Parathyroid adenoma (tissue), 2 donors: Measurements from ENCODE around the gene TVP23C.

ENCODE experiments used
- H2AFZ ChIP-seq: fragments of 300-600 bp; sonication (generic); one replicate; pipeline ENCODE4 v1.7.0; 2017; ENCODE audit warnings: antibody characterized with exemption, mild to moderate bottlenecking
- H3K27ac ChIP-seq: fragments of 300-600 bp; sonication (generic); one replicate; pipeline ENCODE4 v1.7.0; 2017
- H3K27me3 ChIP-seq: fragments of 300-600 bp; sonication (generic); one replicate; pipeline ENCODE4 v1.7.0; 2017; ENCODE audit warnings: low read length; ENCODE audit not compliant: control insufficient read depth, insufficient read depth
- H3K36me3 ChIP-seq: fragments of 300-600 bp; sonication (generic); one replicate; pipeline ENCODE4 v1.7.0; 2017; ENCODE audit warnings: low read length; ENCODE audit not compliant: control insufficient read depth, insufficient read depth
- H3K4me1 ChIP-seq: fragments of 300-600 bp; sonication (generic); one replicate; pipeline ENCODE4 v1.7.0; 2017; ENCODE audit warnings: control low read depth
- H3K4me2 ChIP-seq: fragments of 300-600 bp; sonication (generic); one replicate; pipeline ENCODE4 v1.7.0; 2017; ENCODE audit warnings: low read length
- H3K4me3 ChIP-seq: fragments of 300-600 bp; sonication (generic); one replicate; pipeline ENCODE4 v1.7.0; 2017; ENCODE audit warnings: low read depth, low read length
- H3K79me2 ChIP-seq: fragments of 300-600 bp; sonication (generic); one replicate; pipeline ENCODE4 v1.7.0; 2017; ENCODE audit warnings: control low read depth
- H3K9ac ChIP-seq: fragments of 300-600 bp; sonication (generic); one replicate; pipeline ENCODE4 v1.7.0; 2017; ENCODE audit warnings: mild to moderate bottlenecking
- H3K9me3 ChIP-seq: fragments of 300-600 bp; sonication (generic); one replicate; pipeline ENCODE4 v1.7.0; 2017; ENCODE audit warnings: low read length; ENCODE audit not compliant: control insufficient read depth
- CTCF ChIP-seq: fragments of 300-600 bp; sonication (generic); IDR thresholded peaks from one replicate; pipeline ENCODE4 v1.7.0; 2017; ENCODE audit warnings: antibody characterized with exemption, mild to moderate bottlenecking
- donor health status: primary hyperparathyroidism.

The TVP23C gene

GRCh38 chr17:15482476-15482875, 80.8 kb downstream of the TVP23C start:
- H3K27ac ChIP-seq: no peak overlapping the region
- no peaks in the 10 kb centered on the region for H3K36me3 ChIP-seq
- no peak overlapping the region for H2AFZ ChIP-seq
- H3K4me3 ChIP-seq: no peak overlapping the region
- no peak overlapping the region for H3K9ac ChIP-seq
- no peak for TF ChIP-seq CTCF
- no peaks in the 10 kb centered on the region for H3K79me2 ChIP-seq
- no peaks in the 10 kb centered on the region for H3K27me3 ChIP-seq
- H3K4me1 ChIP-seq: no peaks in the 10 kb centered on the region
- no peak overlapping the region for H3K4me2 ChIP-seq
- no peaks in the 10 kb centered on the region for H3K9me3 ChIP-seq

GRCh38 chr17:15481481-15481880, 81.8 kb downstream of the TVP23C start:
- H2AFZ ChIP-seq: no peak overlapping the region
- no peaks in the 10 kb centered on the region for H3K79me2 ChIP-seq
- H3K9me3 ChIP-seq: no peaks in the 10 kb centered on the region
- TF ChIP-seq CTCF: no peak
- H3K27ac ChIP-seq: no peak overlapping the region
- no peaks in the 10 kb centered on the region for H3K4me1 ChIP-seq
- no peak overlapping the region for H3K4me3 ChIP-seq
- H3K27me3 ChIP-seq: no peaks in the 10 kb centered on the region
- no peak overlapping the region for H3K9ac ChIP-seq
- H3K4me2 ChIP-seq: no peak overlapping the region
- H3K36me3 ChIP-seq: no peaks in the 10 kb centered on the region

GRCh38 chr17:15480204-15480603, 83.1 kb downstream of the TVP23C start:
- Histone ChIP-seq H3K4me3 (no peak overlapping the region), H3K36me3 (no peaks in the 10 kb centered on the region), H2AFZ (no peak overlapping the region), H3K27me3 (no peaks in the 10 kb centered on the region), H3K27ac (no peak overlapping the region), H3K79me2 (no peaks in the 10 kb centered on the region), H3K9me3 (no peaks in the 10 kb centered on the region), H3K4me1 (no peaks in the 10 kb centered on the region), H3K9ac (no peak overlapping the region), H3K4me2 (no peak overlapping the region)
- TF ChIP-seq CTCF: no peak

- Histone ChIP-seq H3K36me3 (no peaks in the 10 kb centered on the region), H3K4me1 (no peaks in the 10 kb centered on the region), H3K27me3 (no peaks in the 10 kb centered on the region), H3K9ac (no peak overlapping the region), H3K79me2 (no peaks in the 10 kb centered on the region), H3K27ac (no peak overlapping the region), H3K9me3 (no peaks in the 10 kb centered on the region), H3K4me3 (no peak overlapping the region), H3K4me2 (no peak overlapping the region), H2AFZ (no peak overlapping the region)
- no peak for TF ChIP-seq CTCF
These were observed 83.6 kb downstream of the TVP23C start for GRCh38 chr17:15479703-15480102.

GRCh38 chr17:15478845-15479244, 84.4 kb downstream of the TVP23C start:
- H3K79me2 ChIP-seq: no peaks in the 10 kb centered on the region
- no peak overlapping the region for H2AFZ ChIP-seq
- H3K4me2 ChIP-seq: no peak overlapping the region
- no peak overlapping the region for H3K27ac ChIP-seq
- H3K4me3 ChIP-seq: no peak overlapping the region
- H3K27me3 ChIP-seq: no peaks in the 10 kb centered on the region
- no peak for TF ChIP-seq CTCF
- H3K9me3 ChIP-seq: no peaks in the 10 kb centered on the region
- H3K4me1 ChIP-seq: no peaks in the 10 kb centered on the region
- H3K36me3 ChIP-seq: no peaks in the 10 kb centered on the region
- no peak overlapping the region for H3K9ac ChIP-seq
